Hair follicle dermal papilla cell (primary cell): Measurements from ENCODE around the gene TIMM10B. TPM values are rescaled to one million over a fixed set of nuclear protein-coding genes. Genes with fewer than 3 reads are reported as not detected.

ENCODE experiments used
- total RNA-seq: library from RNA; depleted of rRNA; stranded (reverse); fragments of >200 nt; gene quantifications from 2 replicates; pipeline ENCODE4 v1.2.3, GENCODE V29; 2012

TIMM10B gene, protein sequence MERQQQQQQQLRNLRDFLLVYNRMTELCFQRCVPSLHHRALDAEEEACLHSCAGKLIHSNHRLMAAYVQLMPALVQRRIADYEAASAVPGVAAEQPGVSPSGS
- total RNA-seq, result 52.7 and 54.4 TPM in 2 replicates

DNA sequence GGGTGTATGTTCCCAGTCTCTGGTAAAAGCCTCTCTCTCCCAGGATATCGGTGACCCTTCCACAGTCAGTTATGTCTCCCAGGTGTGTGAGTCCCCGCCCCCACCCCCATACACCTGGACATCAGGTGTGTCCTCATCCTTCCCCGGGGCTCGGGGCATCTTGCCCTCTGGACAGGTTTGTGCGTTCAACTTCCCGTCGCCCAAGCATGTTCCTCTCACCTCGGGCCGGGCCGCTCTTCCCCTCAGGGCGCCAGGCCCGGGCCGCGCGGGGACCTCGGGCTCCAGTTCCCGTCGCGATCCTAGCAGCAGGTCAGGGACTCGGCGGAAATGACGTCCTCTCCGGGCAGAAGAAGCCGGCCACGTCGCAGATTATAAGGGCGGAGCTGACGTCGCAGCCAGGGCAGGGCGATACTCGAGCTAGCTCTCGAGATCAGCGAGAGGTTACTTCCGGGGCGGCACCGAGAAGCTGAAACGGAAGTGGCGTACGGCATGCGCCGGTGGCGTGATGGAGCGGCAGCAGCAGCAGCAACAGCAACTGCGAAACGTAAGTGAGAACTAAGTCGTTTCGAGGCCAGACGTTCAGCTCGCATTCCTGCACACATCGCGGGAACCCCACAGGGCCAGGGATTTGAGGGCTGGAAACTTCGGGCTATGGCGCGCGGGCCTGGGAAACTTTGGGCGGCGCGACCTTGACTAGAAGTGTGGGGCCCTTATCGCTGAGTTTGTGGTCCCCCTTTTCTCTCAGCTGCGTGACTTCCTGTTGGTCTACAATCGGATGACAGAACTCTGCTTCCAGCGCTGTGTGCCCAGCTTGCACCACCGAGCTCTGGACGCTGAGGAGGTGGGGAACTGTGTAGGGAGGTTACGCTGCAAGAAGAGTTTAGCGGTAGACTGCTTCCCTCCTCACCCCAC lies at the start of gene TIMM10B, which contains the start of gene ARFIP2:
Gene TIMM10B, plus strand, starts transcription at position 490 of the 912 bp plus-strand sequence. Its CDS starts 16 bp downstream, at position 506.
Gene ARFIP2, minus strand, starts transcription at position 320 of the 912 bp plus-strand sequence. CDS start 910 bp downstream, outside the sequence.

DNA sequence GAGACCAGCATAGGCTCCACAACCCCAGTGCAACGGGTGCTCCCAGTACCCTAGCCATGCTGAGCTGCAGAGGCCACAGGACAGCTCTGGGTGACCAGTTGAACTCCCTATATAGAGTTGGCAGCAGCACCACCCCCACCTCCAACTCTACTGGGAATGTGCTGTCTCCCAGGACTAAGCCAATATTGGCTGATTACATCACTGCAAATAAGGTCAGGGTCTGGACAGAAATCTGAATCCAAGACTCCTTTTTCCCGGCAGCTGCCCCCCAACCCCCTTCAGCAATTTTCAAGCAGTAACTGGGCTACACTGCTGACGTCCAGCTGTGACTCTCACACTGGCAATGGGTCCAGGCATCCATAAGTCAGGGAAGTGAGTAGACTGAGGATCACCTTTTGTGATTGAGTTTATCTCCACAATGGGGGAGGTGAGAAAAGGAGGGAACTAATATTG lies 40.4 kb upstream of the TIMM10B start, which contains the start of gene HPX:
Gene HPX, minus strand, starts transcription at position 82 of the 453 bp plus-strand sequence. Its CDS starts 24 bp downstream, at position 58.

DNA sequence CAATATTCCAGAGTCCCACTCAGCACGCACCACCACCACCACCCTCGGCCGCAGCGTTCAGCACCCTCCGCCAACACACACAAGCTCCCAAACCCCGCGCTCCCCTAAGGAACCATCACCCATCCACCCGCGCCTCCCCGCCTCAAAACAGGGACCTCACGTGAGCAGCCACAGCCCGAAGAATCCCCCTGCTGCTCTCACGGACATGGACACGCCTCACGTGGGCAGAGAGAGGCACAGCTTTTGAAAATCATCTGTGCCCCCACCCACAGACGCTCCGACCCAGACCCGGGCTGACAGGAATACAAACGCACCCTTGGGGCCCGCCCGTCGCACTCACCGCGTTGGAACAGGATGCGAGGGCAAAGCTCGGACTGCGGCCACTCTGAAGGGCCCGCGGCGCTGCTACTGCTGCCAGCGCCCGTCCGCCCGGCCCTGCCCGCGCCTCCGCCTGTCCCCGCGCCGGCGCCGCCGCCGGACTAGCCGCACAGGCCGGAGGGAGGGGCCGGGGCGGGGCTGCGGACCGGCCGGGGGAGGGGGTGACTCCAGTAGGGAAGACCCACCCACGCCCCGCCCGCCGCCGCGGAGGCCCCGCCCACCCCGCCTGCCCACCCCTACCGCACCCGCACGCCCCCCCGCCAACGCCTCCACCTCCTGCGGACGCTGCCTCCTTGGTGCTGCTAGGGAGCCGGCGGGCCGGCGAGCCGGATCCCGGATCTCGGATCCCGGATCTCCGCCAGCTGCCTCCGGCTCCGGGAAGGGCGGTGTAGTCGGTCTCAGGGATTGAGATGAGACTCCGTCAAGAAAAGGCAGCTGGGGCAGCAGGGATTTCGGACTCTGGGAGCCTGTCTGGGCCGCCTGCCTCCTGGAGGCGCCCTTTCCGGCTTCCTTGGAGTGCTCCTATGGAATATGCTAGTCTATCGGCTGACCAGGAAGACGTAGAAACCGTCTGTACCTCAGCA lies 7.6 kb upstream of the TIMM10B start, which contains the start of gene TRIM3:
Gene TRIM3, minus strand, starts transcription at position 491 of the 962 bp plus-strand sequence. CDS start 8,246 bp downstream, outside the sequence.

DNA sequence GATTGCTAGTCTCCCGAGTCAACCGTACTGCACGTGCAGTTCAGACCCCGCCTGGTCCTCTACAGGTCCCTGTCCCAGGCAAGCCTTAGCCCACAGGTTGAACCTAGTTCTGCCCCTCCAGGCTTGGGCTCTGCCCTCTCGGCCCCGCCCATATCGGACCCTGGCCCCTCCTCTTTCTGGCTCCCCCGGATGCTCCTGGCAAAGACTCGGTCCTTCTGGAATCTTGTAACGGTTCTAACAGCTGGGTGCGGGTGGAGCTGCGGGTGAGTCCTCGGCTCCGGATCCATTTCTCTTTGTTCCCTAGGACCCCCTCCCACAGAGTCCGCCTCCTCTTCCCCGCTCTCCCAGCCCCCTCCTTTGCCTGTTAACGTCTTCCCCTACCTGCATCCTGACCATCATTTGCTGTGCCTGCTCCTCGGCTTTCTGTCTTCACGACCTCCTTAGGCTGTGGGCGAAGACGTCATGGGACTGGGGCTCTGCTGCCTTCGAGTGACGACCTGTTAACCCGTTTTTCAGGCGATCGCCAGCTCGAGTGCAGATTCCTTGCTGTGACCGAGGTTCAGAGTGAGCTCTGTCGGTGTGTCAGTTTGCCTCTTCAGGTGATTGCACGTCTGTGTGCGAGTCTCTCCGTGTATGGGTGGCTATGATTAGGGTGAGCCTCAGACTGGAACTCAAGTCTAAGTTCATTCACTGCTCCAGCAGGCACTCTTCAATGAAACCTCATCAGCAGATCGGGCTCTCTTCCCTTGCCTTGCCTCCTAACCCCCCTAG lies 16.0 kb downstream of the TIMM10B start, which contains the start of gene DNHD1:
Gene DNHD1, plus strand, starts transcription at position 212 of the 771 bp plus-strand sequence. CDS start 936 bp downstream, outside the sequence.

Other genes with a start within 250 kb of the TIMM10B start
- 23.9 and 26.8 TPM in 2 replicates for gene FHIP1B, start 246.9 kb upstream of the TIMM10B start, total RNA-seq
- gene CNGA4, start 242.4 kb upstream of the TIMM10B start, total RNA-seq, result 0.16 TPM in 1 of 2 replicates, not detected in the other
- gene CCKBR, start 221.7 kb upstream of the TIMM10B start, total RNA-seq, result not detected in 2 replicates
- 251 and 347 TPM in 2 replicates for gene CAVIN3, start 161.0 kb upstream of the TIMM10B start, total RNA-seq
- gene SMPD1, start 91.0 kb upstream of the TIMM10B start, total RNA-seq, result 34.7 and 42.5 TPM in 2 replicates
- 75.6 and 82.3 TPM in 2 replicates for gene APBB1, start 62.4 kb upstream of the TIMM10B start, total RNA-seq
- gene HPX, start 40.5 kb upstream of the TIMM10B start, total RNA-seq, result 1.2 and 2.1 TPM in 2 replicates
- 26.6 and 27.4 TPM in 2 replicates for gene TRIM3, start 7.6 kb upstream of the TIMM10B start, total RNA-seq
- gene ARFIP2, start 170 bp upstream of the TIMM10B start, total RNA-seq, result 86.6 and 87.3 TPM in 2 replicates
- 9.4 and 13.0 TPM in 2 replicates for gene DNHD1, start 15.8 kb downstream of the TIMM10B start, total RNA-seq
- gene RRP8, start 122.1 kb downstream of the TIMM10B start, total RNA-seq, result 12.5 and 12.8 TPM in 2 replicates
- gene ILK, start 122.3 kb downstream of the TIMM10B start, total RNA-seq, result 216 and 230 TPM in 2 replicates
- 27.7 and 38.3 TPM in 2 replicates for gene TAF10, start 130.7 kb downstream of the TIMM10B start, total RNA-seq
- 69.9 and 101 TPM in 2 replicates for gene TPP1, start 137.9 kb downstream of the TIMM10B start, total RNA-seq
- 42.3 and 53.2 TPM in 2 replicates for gene DCHS1, start 174.3 kb downstream of the TIMM10B start, total RNA-seq
- 28.4 and 39.6 TPM in 2 replicates for gene MRPL17, start 201.8 kb downstream of the TIMM10B start, total RNA-seq